Neural cell (in vitro differentiated cells): ENCODE data around the gene CYP1A2. TPM values are rescaled to one million over a fixed set of nuclear protein-coding genes. Genes with fewer than 3 reads are reported as not detected.

Experiments used
- H2AFZ ChIP-seq: fragments of 200-600, 300-800 bp; sonication (generic), shearing (Covaris generic); 2 replicates; pipeline ENCODE4 v1.6.0; 2014; ENCODE audit warnings: low read depth, mild to moderate bottlenecking, antibody characterized with exemption, low read length, moderate library complexity
- H3F3A ChIP-seq: fragments of 200-600 bp; shearing (Covaris generic); 2 replicates; pipeline ENCODE4 v1.6.1; 2016; ENCODE audit warnings: mild to moderate bottlenecking, moderate library complexity, mixed read lengths, antibody characterized with exemption, low read length; ENCODE audit not compliant: insufficient read depth, poor library complexity, severe bottlenecking
- H3K27ac ChIP-seq: fragments of 200-600, 300-800 bp; sonication (generic), shearing (Covaris generic); 2 replicates; pipeline ENCODE4 v1.5.1; 2014; ENCODE audit warnings: mild to moderate bottlenecking, low read length, moderate library complexity
- H3K27me3 ChIP-seq: fragments of 300-800, 200-600 bp; sonication (generic), shearing (Covaris generic); 2 replicates; pipeline ENCODE4 v1.6.0; 2014; ENCODE audit warnings: mild to moderate bottlenecking, low read depth, low read length, moderate library complexity; ENCODE audit not compliant: insufficient read depth
- H3K36me3 ChIP-seq: fragments of 300-800, 200-600 bp; sonication (generic), shearing (Covaris generic); 2 replicates; pipeline ENCODE4 v1.5.1; 2014; ENCODE audit warnings: mild to moderate bottlenecking, antibody characterized with exemption, low read length, moderate library complexity; ENCODE audit not compliant: insufficient read depth
- H3K4me2 ChIP-seq: fragments of 300-800, 200-600 bp; sonication (generic), shearing (Covaris generic); 2 replicates; pipeline ENCODE4 v1.6.0; 2014; ENCODE audit warnings: mild to moderate bottlenecking, low read length
- H3K4me3 ChIP-seq: fragments of 300-800, 200-600 bp; sonication (generic), shearing (Covaris generic); 2 replicates; pipeline ENCODE4 v1.5.1; 2014; ENCODE audit warnings: mild to moderate bottlenecking, low read length, moderate library complexity
- H3K79me2 ChIP-seq: fragments of 200-600 bp; shearing (Covaris generic); replicated peaks from 2 replicates; pipeline ENCODE4 v1.6.0; 2014; ENCODE audit warnings: mild to moderate bottlenecking, low read length, moderate library complexity; ENCODE audit not compliant: insufficient read depth
- H3K9ac ChIP-seq: fragments of 300-800, 200-600 bp; sonication (generic), shearing (Covaris generic); 2 replicates; pipeline ENCODE4 v1.6.1; 2016; ENCODE audit warnings: mild to moderate bottlenecking, low read length, mixed read lengths
- H3K9me2 ChIP-seq: fragments of 200-600 bp; shearing (Covaris generic); 2 replicates; pipeline ENCODE4 v1.6.1; 2016; ENCODE audit warnings: mild to moderate bottlenecking, low read length, mixed read lengths; ENCODE audit not compliant: insufficient read depth
- H3K9me3 ChIP-seq: fragments of 200-600, 300-800 bp; sonication (generic), shearing (Covaris generic); 2 replicates; pipeline ENCODE4 v1.6.1; 2016; ENCODE audit warnings: mild to moderate bottlenecking, mixed run types, low read length, moderate library complexity, mixed read lengths
- H4K20me1 ChIP-seq: fragments of 200-600 bp; shearing (Covaris generic); 2 replicates; pipeline ENCODE4 v1.6.1; 2016; ENCODE audit warnings: mild to moderate bottlenecking, mixed run types; ENCODE audit not compliant: insufficient read depth
- EP300 ChIP-seq: fragments of 450-650 bp; conservative IDR thresholded peaks from 2 replicates; pipeline ENCODE4 v1.6.1; 2014; ENCODE audit warnings: antibody characterized with exemption, mild to moderate bottlenecking, moderate library complexity; ENCODE audit not compliant: poor library complexity, severe bottlenecking
- EZH2 ChIP-seq: fragments of 200-600, 300-800 bp; shearing (Covaris generic), sonication (generic); IDR thresholded peaks from 2 replicates; pipeline ENCODE4 v1.6.1; 2014; ENCODE audit warnings: antibody characterized with exemption, low read length, borderline replicate concordance, mild to moderate bottlenecking; ENCODE audit not compliant: insufficient read depth, poor library complexity, severe bottlenecking
- MXI1 ChIP-seq: fragments of 450-650 bp; conservative IDR thresholded peaks from 2 replicates; pipeline ENCODE4 v1.6.1; 2014; ENCODE audit warnings: antibody characterized with exemption, mild to moderate bottlenecking; ENCODE audit not compliant: poor library complexity, severe bottlenecking
- POLR2AphosphoS5 ChIP-seq: IDR thresholded peaks from 2 replicates; pipeline ENCODE4 v1.6.1; 2012
- RAD21 ChIP-seq: fragments of 450-650 bp; conservative IDR thresholded peaks from 2 replicates; pipeline ENCODE4 v1.6.1; 2014; ENCODE audit warnings: antibody characterized with exemption, mild to moderate bottlenecking, moderate library complexity
- SMC3 ChIP-seq: fragments of 450-650 bp; conservative IDR thresholded peaks from 2 replicates; pipeline ENCODE4 v1.6.1; 2014; ENCODE audit warnings: antibody characterized with exemption, mild to moderate bottlenecking, moderate library complexity; ENCODE audit not compliant: poor library complexity
- TAF1 ChIP-seq: IDR thresholded peaks from 2 replicates; pipeline ENCODE4 v1.6.1; 2012; ENCODE audit warnings: low read depth
- polyA plus RNA-seq: library from polyadenylated mRNA; depleted of rRNA; stranded (reverse); fragments of >200 nt; gene quantifications from 2 replicates; pipeline ENCODE4 v1.2.3, GENCODE V29; 2014
- TF ChIP-seq, protein P1 (sequence below): IDR thresholded peaks from 2 replicates; pipeline ENCODE4 v1.6.1; 2012; ENCODE audit warnings: borderline replicate concordance
- TF ChIP-seq, protein P2 (sequence below): fragments of 450-650 bp; IDR thresholded peaks from 2 replicates; pipeline ENCODE4 v1.5.1; 2014; ENCODE audit warnings: antibody characterized with exemption, mild to moderate bottlenecking, moderate library complexity; ENCODE audit not compliant: poor library complexity, severe bottlenecking

CYP1A2 gene
- polyA plus RNA-seq, 1 donor from 2014 or later, result not detected

DNA sequence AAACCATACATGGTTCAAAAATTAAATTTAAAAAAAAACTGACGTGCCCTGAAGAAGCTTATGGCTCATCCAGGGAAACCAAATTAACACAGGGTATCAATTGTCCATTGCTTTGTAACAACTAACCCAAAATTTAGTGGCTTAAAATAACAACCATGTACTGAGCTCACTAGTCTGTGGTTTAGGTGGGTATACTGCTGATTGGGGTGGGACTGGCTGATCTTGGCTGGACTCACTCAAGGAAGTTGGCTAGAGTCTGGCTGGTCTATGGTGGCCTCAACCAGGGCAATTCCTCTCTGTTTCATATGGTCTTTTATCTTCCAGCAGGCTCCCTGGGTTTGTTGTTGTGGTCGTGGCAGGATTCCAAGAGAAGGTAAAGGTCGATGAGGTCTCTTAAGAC is 38.8 kb upstream of the CYP1A2 start:
- no peaks in the 10 kb centered on the region for H3F3A ChIP-seq
- H3K27me3 ChIP-seq, result peaks cover 9% of the 10 kb centered on the region
- H3K9me2 ChIP-seq, result no peaks in the 10 kb centered on the region
- H2AFZ ChIP-seq, result no peak overlapping the region
- H3K36me3 ChIP-seq, result no peaks in the 10 kb centered on the region
- no peak overlapping the region for H3K4me2 ChIP-seq
- TF ChIP-seq POLR2AphosphoS5 (no peak), EP300 (no peak), TAF1 (no peak), RAD21 (no peak)
- no peaks in the 10 kb centered on the region for H4K20me1 ChIP-seq
- no peaks in the 10 kb centered on the region for H3K9me3 ChIP-seq
- no peaks in the 10 kb centered on the region for H3K79me2 ChIP-seq
- H3K27ac ChIP-seq, result no peak overlapping the region
- H3K9ac ChIP-seq, result no peak overlapping the region
- H3K4me3 ChIP-seq, result no peak overlapping the region

DNA sequence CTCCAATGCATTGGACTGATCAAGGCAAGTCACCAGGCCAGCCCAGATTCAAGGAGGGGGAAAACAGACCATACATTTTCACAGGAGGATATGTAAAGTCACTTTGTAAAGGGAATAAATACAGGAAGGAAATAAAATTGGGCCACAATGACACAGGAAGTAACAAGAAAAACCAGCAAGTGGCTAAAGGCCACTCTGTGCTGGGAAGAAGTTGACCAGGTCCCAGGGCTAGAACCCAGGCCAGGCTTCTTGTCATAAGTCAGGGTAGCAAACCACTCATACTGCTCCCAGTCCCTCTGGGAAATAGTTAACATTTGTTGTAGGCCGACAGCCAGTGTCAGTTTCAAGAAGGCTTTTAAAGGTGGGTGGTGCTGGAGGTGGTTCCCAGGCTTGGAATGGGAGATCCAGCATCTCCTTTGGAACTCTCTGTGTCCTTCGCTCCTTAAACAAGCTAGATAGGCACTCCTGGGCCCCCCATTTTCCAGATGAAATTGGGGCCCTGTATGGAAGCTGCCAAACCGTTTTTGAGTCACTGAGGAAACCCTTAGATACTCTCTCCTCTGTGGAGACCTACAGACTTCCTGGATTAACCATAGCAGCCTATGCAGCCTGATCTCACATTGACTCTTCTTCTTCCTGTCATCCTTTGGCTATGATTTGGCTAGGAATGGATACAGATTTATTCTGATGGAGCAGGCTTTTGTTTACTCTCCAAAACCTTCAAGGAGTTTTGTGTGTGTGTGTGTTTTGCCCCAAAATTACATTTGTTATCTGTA is 38.1 kb upstream of the CYP1A2 start:
- Histone ChIP-seq H3K27me3 (peaks cover 9% of the 10 kb centered on the region), H2AFZ (no peak overlapping the region), H3K27ac (no peak overlapping the region), H3K79me2 (no peaks in the 10 kb centered on the region), H3F3A (no peaks in the 10 kb centered on the region), H4K20me1 (no peaks in the 10 kb centered on the region), H3K9me2 (no peaks in the 10 kb centered on the region), H3K4me3 (no peak overlapping the region), H3K36me3 (no peaks in the 10 kb centered on the region), H3K4me2 (no peak overlapping the region), H3K9me3 (no peaks in the 10 kb centered on the region), H3K9ac (no peak overlapping the region)
- TF ChIP-seq, protein P1, sequence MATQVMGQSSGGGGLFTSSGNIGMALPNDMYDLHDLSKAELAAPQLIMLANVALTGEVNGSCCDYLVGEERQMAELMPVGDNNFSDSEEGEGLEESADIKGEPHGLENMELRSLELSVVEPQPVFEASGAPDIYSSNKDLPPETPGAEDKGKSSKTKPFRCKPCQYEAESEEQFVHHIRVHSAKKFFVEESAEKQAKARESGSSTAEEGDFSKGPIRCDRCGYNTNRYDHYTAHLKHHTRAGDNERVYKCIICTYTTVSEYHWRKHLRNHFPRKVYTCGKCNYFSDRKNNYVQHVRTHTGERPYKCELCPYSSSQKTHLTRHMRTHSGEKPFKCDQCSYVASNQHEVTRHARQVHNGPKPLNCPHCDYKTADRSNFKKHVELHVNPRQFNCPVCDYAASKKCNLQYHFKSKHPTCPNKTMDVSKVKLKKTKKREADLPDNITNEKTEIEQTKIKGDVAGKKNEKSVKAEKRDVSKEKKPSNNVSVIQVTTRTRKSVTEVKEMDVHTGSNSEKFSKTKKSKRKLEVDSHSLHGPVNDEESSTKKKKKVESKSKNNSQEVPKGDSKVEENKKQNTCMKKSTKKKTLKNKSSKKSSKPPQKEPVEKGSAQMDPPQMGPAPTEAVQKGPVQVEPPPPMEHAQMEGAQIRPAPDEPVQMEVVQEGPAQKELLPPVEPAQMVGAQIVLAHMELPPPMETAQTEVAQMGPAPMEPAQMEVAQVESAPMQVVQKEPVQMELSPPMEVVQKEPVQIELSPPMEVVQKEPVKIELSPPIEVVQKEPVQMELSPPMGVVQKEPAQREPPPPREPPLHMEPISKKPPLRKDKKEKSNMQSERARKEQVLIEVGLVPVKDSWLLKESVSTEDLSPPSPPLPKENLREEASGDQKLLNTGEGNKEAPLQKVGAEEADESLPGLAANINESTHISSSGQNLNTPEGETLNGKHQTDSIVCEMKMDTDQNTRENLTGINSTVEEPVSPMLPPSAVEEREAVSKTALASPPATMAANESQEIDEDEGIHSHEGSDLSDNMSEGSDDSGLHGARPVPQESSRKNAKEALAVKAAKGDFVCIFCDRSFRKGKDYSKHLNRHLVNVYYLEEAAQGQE, result no peak
- no peak for TF ChIP-seq MXI1
- no peak for TF ChIP-seq SMC3
- TF ChIP-seq EZH2, result no peak
- TF ChIP-seq TAF1, result no peak
- no peak for TF ChIP-seq EP300
- TF ChIP-seq POLR2AphosphoS5, result no peak
- TF ChIP-seq, protein P2, sequence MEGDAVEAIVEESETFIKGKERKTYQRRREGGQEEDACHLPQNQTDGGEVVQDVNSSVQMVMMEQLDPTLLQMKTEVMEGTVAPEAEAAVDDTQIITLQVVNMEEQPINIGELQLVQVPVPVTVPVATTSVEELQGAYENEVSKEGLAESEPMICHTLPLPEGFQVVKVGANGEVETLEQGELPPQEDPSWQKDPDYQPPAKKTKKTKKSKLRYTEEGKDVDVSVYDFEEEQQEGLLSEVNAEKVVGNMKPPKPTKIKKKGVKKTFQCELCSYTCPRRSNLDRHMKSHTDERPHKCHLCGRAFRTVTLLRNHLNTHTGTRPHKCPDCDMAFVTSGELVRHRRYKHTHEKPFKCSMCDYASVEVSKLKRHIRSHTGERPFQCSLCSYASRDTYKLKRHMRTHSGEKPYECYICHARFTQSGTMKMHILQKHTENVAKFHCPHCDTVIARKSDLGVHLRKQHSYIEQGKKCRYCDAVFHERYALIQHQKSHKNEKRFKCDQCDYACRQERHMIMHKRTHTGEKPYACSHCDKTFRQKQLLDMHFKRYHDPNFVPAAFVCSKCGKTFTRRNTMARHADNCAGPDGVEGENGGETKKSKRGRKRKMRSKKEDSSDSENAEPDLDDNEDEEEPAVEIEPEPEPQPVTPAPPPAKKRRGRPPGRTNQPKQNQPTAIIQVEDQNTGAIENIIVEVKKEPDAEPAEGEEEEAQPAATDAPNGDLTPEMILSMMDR, result no peak
- no peak for TF ChIP-seq RAD21
